HG02870 (cell line): Measurements from ENCODE around the gene SLC2A4.

Experiments
- ATAC-seq: cut with Tn5 transposase; IDR thresholded peaks from one replicate; pipeline ENCODE4 v1.9.1; 2021; ENCODE audit warnings: mild to moderate bottlenecking, moderate library complexity; ENCODE audit not compliant: unreplicated experiment

Gene SLC2A4

GRCh38 chr17:7263801-7264078 lies 17.8 kb upstream of the SLC2A4 start:
- no peak for ATAC-seq

- ATAC-seq: no peak
Measured at GRCh38 chr17:7266784-7267183, 14.7 kb upstream of the SLC2A4 start.

- ATAC-seq: no peak
Measured at GRCh38 chr17:7279448-7279847, 2.1 kb upstream of the SLC2A4 start.

- no peak for ATAC-seq
Measured at GRCh38 chr17:7280519-7281073, 922 bp upstream of the SLC2A4 start.

GRCh38 chr17:7281953-7282751 lies 634 bp downstream of the SLC2A4 start:
- no peak for ATAC-seq

GRCh38 chr17:7282752-7283321 lies 1.3 kb downstream of the SLC2A4 start:
- no peak for ATAC-seq

GRCh38 chr17:7283471-7284216 lies 2.1 kb downstream of the SLC2A4 start:
- no peak for ATAC-seq

GRCh38 chr17:7284911-7285310 lies 3.4 kb downstream of the SLC2A4 start:
- no peak for ATAC-seq

GRCh38 chr17:7285679-7286078 lies 4.2 kb downstream of the SLC2A4 start:
- ATAC-seq: no peak

GRCh38 chr17:7289256-7290032 lies 7.9 kb downstream of the SLC2A4 start:
- no peak for ATAC-seq

GRCh38 chr17:7290166-7290565 lies 8.6 kb downstream of the SLC2A4 start:
- ATAC-seq: no peak

GRCh38 chr17:7290685-7291084 lies 9.2 kb downstream of the SLC2A4 start:
- no peak for ATAC-seq

- no peak for ATAC-seq
Measured at GRCh38 chr17:7292194-7292593, 10.7 kb downstream of the SLC2A4 start.

GRCh38 chr17:7292729-7293128 lies 11.2 kb downstream of the SLC2A4 start:
- ATAC-seq: no peak

GRCh38 chr17:7293159-7293558 lies 11.6 kb downstream of the SLC2A4 start:
- no peak for ATAC-seq

GRCh38 chr17:7293816-7294613 lies 12.5 kb downstream of the SLC2A4 start:
- no peak for ATAC-seq

- no peak for ATAC-seq
Measured at GRCh38 chr17:7294614-7295153, 13.2 kb downstream of the SLC2A4 start, which contains the start of gene YBX2. Gene YBX2, minus strand, starts transcription at chr17:7294639. Its CDS starts 139 bp downstream, at chr17:7294500.

- ATAC-seq: no peak
Measured at GRCh38 chr17:7295230-7296180, 14.0 kb downstream of the SLC2A4 start.
